Left ventricle myocardium inferior (tissue), 1 donor: ENCODE data around the gene SLAMF8. TPM values are rescaled to one million over a fixed set of nuclear protein-coding genes. Genes with fewer than 3 reads are reported as not detected.

Experiments used
- DNase-seq: peaks from one replicate; pipeline ENCODE4 v3.0.0-alpha.2; 2020
- H3K27ac ChIP-seq: fragments of 200-600 bp; replicated peaks from 2 replicates; pipeline ENCODE4 v1.8.0; 2021
- H3K27me3 ChIP-seq: fragments of 200-600 bp; 2 replicates; pipeline ENCODE4 v1.8.0; 2021; ENCODE audit warnings: low read depth
- H3K36me3 ChIP-seq: fragments of 200-600 bp; 2 replicates; pipeline ENCODE4 v1.8.0; 2021
- H3K4me1 ChIP-seq: fragments of 200-600 bp; 2 replicates; pipeline ENCODE4 v1.8.0; 2021
- H3K4me3 ChIP-seq: fragments of 200-600 bp; 2 replicates; pipeline ENCODE4 v1.8.0; 2021; ENCODE audit warnings: mild to moderate bottlenecking, moderate library complexity
- H3K9me3 ChIP-seq: fragments of 200-600 bp; replicated peaks from 2 replicates; pipeline ENCODE4 v1.8.0; 2021
- CTCF ChIP-seq: fragments of 200-600 bp; IDR thresholded peaks from 2 replicates; pipeline ENCODE4 v1.8.0; 2021; ENCODE audit warnings: antibody characterized with exemption, mild to moderate bottlenecking, borderline replicate concordance
- intact Hi-C: fragments of 100-400 bp; cut with micrococcal nuclease; formaldehyde crosslinking; loops from one replicate; pipeline ENCODE4 v1.11.0; 2022
- total RNA-seq: library from RNA; stranded (reverse); fragmentation: NEBNext Ultra II Directional; extraction: Animal tissue kit (Norgen Biotek cat#: 25700); gene quantifications from one replicate; pipeline ENCODE4 v1.2.1, GENCODE V29; 2021
- donor health status: DM: no; HTN: yes; CAD: no; lungs with severe emphysema.

The SLAMF8 gene
- total RNA-seq, 1 donor from 2014 or later: 1.7 TPM

- H3K4me1 ChIP-seq: no peaks in the 10 kb centered on the region
- no peak for DNase-seq
- H3K9me3 ChIP-seq: no peaks in the 10 kb centered on the region
- H3K27me3 ChIP-seq: peaks cover 35% of the 10 kb centered on the region
- no peaks in the 10 kb centered on the region for H3K36me3 ChIP-seq
- no peak for TF ChIP-seq CTCF
- H3K27ac ChIP-seq: no peak overlapping the region
- no peak overlapping the region for H3K4me3 ChIP-seq
- intact Hi-C loops: no loop called here
Measured at GRCh38 chr1:159821171-159821867, 5.4 kb upstream of the SLAMF8 start.

- Histone ChIP-seq H3K36me3 (no peaks in the 10 kb centered on the region), H3K4me1 (no peaks in the 10 kb centered on the region), H3K27me3 (peaks cover 35% of the 10 kb centered on the region), H3K4me3 (no peak overlapping the region), H3K9me3 (no peaks in the 10 kb centered on the region), H3K27ac (no peak overlapping the region)
- DNase-seq: no peak
- intact Hi-C loops: no loop called here
- TF ChIP-seq CTCF: no peak
Measured at GRCh38 chr1:159823406-159823805, 3.3 kb upstream of the SLAMF8 start.

- H3K27me3 ChIP-seq: peaks cover 35% of the 10 kb centered on the region
- H3K27ac ChIP-seq: no peak overlapping the region
- no peak for TF ChIP-seq CTCF
- peaks cover 8% of the 10 kb centered on the region for H3K4me1 ChIP-seq
- DNase-seq: no peak
- H3K9me3 ChIP-seq: no peaks in the 10 kb centered on the region
- no peaks in the 10 kb centered on the region for H3K36me3 ChIP-seq
- intact Hi-C loops: no loop called here
- H3K4me3 ChIP-seq: no peak overlapping the region
Measured at GRCh38 chr1:159825564-159825963, 1.1 kb upstream of the SLAMF8 start.

- Histone ChIP-seq H3K27ac (peak overlapping the region; percentile 4), H3K4me3 (peak overlapping the region; percentile 19), H3K9me3 (no peaks in the 10 kb centered on the region), H3K27me3 (peaks cover 22% of the 10 kb centered on the region), H3K4me1 (peaks cover 8% of the 10 kb centered on the region), H3K36me3 (no peaks in the 10 kb centered on the region)
- TF ChIP-seq CTCF: no peak
- DNase-seq: no peak
- intact Hi-C loops: no loop called here
Measured at GRCh38 chr1:159827102-159827490, 423 bp downstream of the SLAMF8 start.

GRCh38 chr1:159827549-159827948, 876 bp downstream of the SLAMF8 start:
- Histone ChIP-seq H3K9me3 (no peaks in the 10 kb centered on the region), H3K27ac (no peak overlapping the region), H3K4me3 (peak overlapping the region; percentile 19), H3K36me3 (no peaks in the 10 kb centered on the region), H3K4me1 (peaks cover 8% of the 10 kb centered on the region), H3K27me3 (peaks cover 18% of the 10 kb centered on the region)
- intact Hi-C loops: no loop called here
- DNase-seq: no peak
- TF ChIP-seq CTCF: no peak
